ENCODE measurements around the gene RGS9BP. TPM values are rescaled to one million over a fixed set of nuclear protein-coding genes. Genes with fewer than 3 reads are reported as not detected.
"Not testable (repeated sequence)": the region's sequence is repeated elsewhere in the genome, so short reads cannot be mapped to it uniquely, and the experiment has no call there.

Gene RGS9BP
- total and polyA plus RNA-seq, 7 experiments from 2014 or later, result 0.13 to 0.30 (median 0.24) TPM; not detected in 2

- H3K36me3 Mint-ChIP-seq, result peaks cover 24 to 68% (median 39%) of the 10 kb centered on the region in 5 donors
- ATAC-seq; H3K27ac ChIP-seq (ENCODE audit: low read depth, low read length); H3K9me3 ChIP-seq (ENCODE audit: control insufficient read depth in 2 of 3, low read length in 3 of 3); H3K27me3 ChIP-seq (ENCODE audit: control insufficient read depth in 2 of 2, insufficient read depth in 2 of 2, low read length in 2 of 2); POLR2A ChIA-PET; intact Hi-C loops (cut with micrococcal nuclease); DNase-seq; CTCF ChIA-PET; H3K27me3 Mint-ChIP-seq; H3K4me3 ChIP-seq (ENCODE audit: low read length); H3K9me3 Mint-ChIP-seq: not testable (repeated sequence)
- H3K4me1 Mint-ChIP-seq, result peaks cover 42 to 83% (median 71%) of the 10 kb centered on the region in 7 donors
- H3K27ac Mint-ChIP-seq, result peak overlapping the region in 3 of 9 donors; percentile 8 to 56 (median 22)
- Histone ChIP-seq H3K36me3 (ENCODE audit: control insufficient read depth in 2 of 3, insufficient read depth in 3 of 3, low read length in 3 of 3) (peaks cover 0 to 26% (median 0%) of the 10 kb centered on the region in 3 experiments), H3K4me1 (ENCODE audit: control insufficient read depth in 2 of 2, insufficient read depth in 2 of 2, low read length in 2 of 2) (peaks cover 20 to 24% of the 10 kb centered on the region in 2 donors)
- H3K4me3 Mint-ChIP-seq, result peak overlapping the region; percentile 17 to 91 (median 51)
Observed at GRCh38 chr19:32695506-32695905, 19.9 kb downstream of the RGS9BP start.

DNA sequence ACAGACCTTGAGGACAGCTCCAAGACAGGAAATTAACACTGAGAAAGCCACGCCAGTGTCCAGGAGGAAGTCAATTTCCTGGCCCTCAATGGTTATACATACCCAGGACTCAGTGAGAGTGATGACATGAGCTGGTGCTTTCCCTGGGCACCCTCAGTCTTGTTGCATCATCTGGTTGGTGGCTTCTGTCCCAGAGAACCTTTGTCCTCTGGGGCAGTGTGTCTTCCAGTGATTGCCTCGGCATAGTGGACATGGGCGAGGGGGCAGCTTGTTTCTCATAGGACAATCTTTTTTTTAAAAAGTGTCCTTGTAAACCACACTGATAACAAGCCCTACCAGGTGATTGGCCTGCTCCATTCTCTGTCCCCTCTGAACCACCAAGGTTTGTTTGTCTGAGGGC, 21.1 kb downstream of the RGS9BP start:
- intact Hi-C loops (cut with micrococcal nuclease); DNase-seq; H3K27ac ChIP-seq (ENCODE audit: low read depth, low read length); H3K27me3 ChIP-seq (ENCODE audit: control insufficient read depth in 2 of 2, insufficient read depth in 2 of 2, low read length in 2 of 2); CTCF ChIA-PET; H3K9me3 ChIP-seq (ENCODE audit: control insufficient read depth in 2 of 3, low read length in 3 of 3); POLR2A ChIA-PET; H3K4me3 ChIP-seq (ENCODE audit: low read length); H3K27me3 Mint-ChIP-seq; ATAC-seq; H3K4me3 Mint-ChIP-seq: not testable (repeated sequence)
- Histone ChIP-seq H3K4me1 (ENCODE audit: control insufficient read depth in 2 of 2, insufficient read depth in 2 of 2, low read length in 2 of 2) (peaks cover 10 to 17% of the 10 kb centered on the region in 2 donors), H3K36me3 (ENCODE audit: control insufficient read depth in 2 of 3, insufficient read depth in 3 of 3, low read length in 3 of 3) (peaks cover 0 to 26% (median 0%) of the 10 kb centered on the region in 3 experiments)
- Mint-ChIP-seq H3K27ac (peak overlapping the region in 1 of 9 donors; percentile 14), H3K36me3 (peaks cover 24 to 76% (median 45%) of the 10 kb centered on the region in 5 donors), H3K9me3 (peaks cover 0 to 12% (median 2%) of the 10 kb centered on the region in 11 donors), H3K4me1 (peaks cover 40 to 73% (median 67%) of the 10 kb centered on the region in 7 donors)

- ATAC-seq; CTCF ChIA-PET; H3K9me3 ChIP-seq (ENCODE audit: control insufficient read depth in 2 of 3, low read length in 3 of 3); DNase-seq; H3K27ac ChIP-seq (ENCODE audit: low read depth, low read length); H3K27ac Mint-ChIP-seq; H3K4me1 ChIP-seq (ENCODE audit: control insufficient read depth in 2 of 2, insufficient read depth in 2 of 2, low read length in 2 of 2); H3K27me3 ChIP-seq (ENCODE audit: control insufficient read depth in 2 of 2, insufficient read depth in 2 of 2, low read length in 2 of 2); H3K27me3 Mint-ChIP-seq; H3K4me3 Mint-ChIP-seq; H3K4me3 ChIP-seq (ENCODE audit: low read length); POLR2A ChIA-PET; intact Hi-C loops (cut with micrococcal nuclease): not testable (repeated sequence)
- Mint-ChIP-seq H3K36me3 (peaks cover 27 to 82% (median 62%) of the 10 kb centered on the region in 5 donors), H3K9me3 (peaks cover 0 to 34% (median 11%) of the 10 kb centered on the region in 11 donors), H3K4me1 (peaks cover 23 to 50% (median 45%) of the 10 kb centered on the region in 7 donors)
- peaks cover 0 to 32% (median 0%) of the 10 kb centered on the region in 3 experiments for H3K36me3 ChIP-seq (ENCODE audit: control insufficient read depth in 2 of 3, insufficient read depth in 3 of 3, low read length in 3 of 3)
Observed at GRCh38 chr19:32700129-32700528, 24.5 kb downstream of the RGS9BP start.

- Histone ChIP-seq H3K4me1 (ENCODE audit: control insufficient read depth in 2 of 2, insufficient read depth in 2 of 2, low read length in 2 of 2) (no peaks in the 10 kb centered on the region), H3K9me3 (ENCODE audit: control insufficient read depth in 2 of 3, low read length in 3 of 3) (peaks cover 0 to 4% (median 3%) of the 10 kb centered on the region in 3 experiments), H3K27me3 (ENCODE audit: control insufficient read depth in 2 of 2, insufficient read depth in 2 of 2, low read length in 2 of 2) (no peaks in the 10 kb centered on the region), H3K4me3 (ENCODE audit: low read length) (no peak overlapping the region), H3K36me3 (ENCODE audit: control insufficient read depth in 2 of 3, insufficient read depth in 3 of 3, low read length in 3 of 3) (peaks cover 0 to 23% (median 0%) of the 10 kb centered on the region in 3 experiments), H3K27ac (ENCODE audit: low read depth, low read length) (no peak overlapping the region)
- no peaks in the 10 kb centered on the region for H3K27me3 Mint-ChIP-seq
- CTCF ChIA-PET, result no interaction called here
- ATAC-seq (no peak), DNase-seq (no peak)
- peaks cover 22 to 83% (median 58%) of the 10 kb centered on the region in 5 donors for H3K36me3 Mint-ChIP-seq
- intact Hi-C loops (cut with micrococcal nuclease), result no loop called here
- peaks cover 0 to 34% (median 13%) of the 10 kb centered on the region in 11 donors for H3K9me3 Mint-ChIP-seq
- POLR2A ChIA-PET, result interaction anchor here (0.5 kb wide), 1 partner anchor 9 kb away, joined by 4 read pairs; no protein-coding TSS in a partner anchor
- no peak overlapping the region for H3K4me3 Mint-ChIP-seq
- H3K27ac Mint-ChIP-seq, result no peak overlapping the region
- peaks cover 20 to 43% (median 31%) of the 10 kb centered on the region in 7 donors for H3K4me1 Mint-ChIP-seq
Observed at GRCh38 chr19:32702010-32702409, 26.4 kb downstream of the RGS9BP start.

GRCh38 chr19:32704006-32704405, 28.4 kb downstream of the RGS9BP start:
- H3K4me1 ChIP-seq (ENCODE audit: control insufficient read depth in 2 of 2, insufficient read depth in 2 of 2, low read length in 2 of 2); H3K4me3 Mint-ChIP-seq; H3K27me3 ChIP-seq (ENCODE audit: control insufficient read depth in 2 of 2, insufficient read depth in 2 of 2, low read length in 2 of 2); CTCF ChIA-PET; H3K27me3 Mint-ChIP-seq; H3K27ac ChIP-seq (ENCODE audit: low read depth, low read length); ATAC-seq; DNase-seq; H3K9me3 ChIP-seq (ENCODE audit: control insufficient read depth in 2 of 3, low read length in 3 of 3); H3K4me3 ChIP-seq (ENCODE audit: low read length); POLR2A ChIA-PET; intact Hi-C loops (cut with micrococcal nuclease): not testable (repeated sequence)
- H3K36me3 Mint-ChIP-seq, result peaks cover 6 to 71% (median 44%) of the 10 kb centered on the region in 5 donors
- peaks cover 15 to 36% (median 30%) of the 10 kb centered on the region in 7 donors for H3K4me1 Mint-ChIP-seq
- H3K9me3 Mint-ChIP-seq, result peaks cover 0 to 30% (median 12%) of the 10 kb centered on the region in 11 donors
- H3K36me3 ChIP-seq (ENCODE audit: control insufficient read depth in 2 of 3, insufficient read depth in 3 of 3, low read length in 3 of 3), result peaks cover 0 to 14% (median 0%) of the 10 kb centered on the region in 3 experiments
- H3K27ac Mint-ChIP-seq, result peak overlapping the region in 1 of 9 donors; percentile 37

DNA sequence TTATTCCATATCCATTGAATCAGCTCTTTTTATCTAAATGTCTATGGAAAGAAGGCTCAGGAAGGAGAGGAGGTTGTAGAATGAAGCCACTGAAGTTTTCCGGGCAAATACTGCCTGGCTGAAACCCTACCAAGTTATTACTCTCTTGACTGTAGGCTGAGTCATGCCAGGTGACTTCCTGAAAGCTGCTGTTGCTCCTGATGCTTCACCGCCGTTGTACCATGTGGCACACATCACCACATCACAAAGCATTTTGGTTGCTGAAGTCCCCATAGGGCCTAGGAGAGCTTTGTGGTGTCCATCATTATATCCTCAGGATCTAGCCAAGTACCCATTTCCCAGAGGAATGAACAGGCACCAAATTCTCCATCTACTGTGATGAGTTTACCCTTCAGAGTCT, 32.8 kb downstream of the RGS9BP start:
- Mint-ChIP-seq H3K9me3 (peaks cover 0 to 13% (median 6%) of the 10 kb centered on the region in 11 donors), H3K36me3 (peaks cover 4 to 46% (median 32%) of the 10 kb centered on the region in 5 donors), H3K27ac (peak overlapping the region in 6 of 9 donors; percentile 15 to 64 (median 52)), H3K4me1 (peaks cover 9 to 24% (median 20%) of the 10 kb centered on the region in 7 donors), H3K27me3 (no peaks in the 10 kb centered on the region), H3K4me3 (peak overlapping the region in 4 of 10 donors; percentile 0 to 37 (median 24))
- Histone ChIP-seq H3K36me3 (ENCODE audit: control insufficient read depth in 2 of 3, insufficient read depth in 3 of 3, low read length in 3 of 3) (peaks cover 0 to 21% (median 0%) of the 10 kb centered on the region in 3 experiments), H3K27me3 (ENCODE audit: control insufficient read depth in 2 of 2, insufficient read depth in 2 of 2, low read length in 2 of 2) (no peaks in the 10 kb centered on the region), H3K4me3 (ENCODE audit: low read length) (no peak overlapping the region), H3K4me1 (ENCODE audit: control insufficient read depth in 2 of 2, insufficient read depth in 2 of 2, low read length in 2 of 2) (no peaks in the 10 kb centered on the region), H3K9me3 (ENCODE audit: control insufficient read depth in 2 of 3, low read length in 3 of 3) (peaks cover 0 to 4% (median 3%) of the 10 kb centered on the region in 3 experiments), H3K27ac (ENCODE audit: low read depth, low read length) (no peak overlapping the region)
- intact Hi-C loops (cut with micrococcal nuclease), result loop anchor here in 1 of 2 donors (1.0 kb wide), 1 partner anchor 15 kb away; no protein-coding TSS in a partner anchor
- POLR2A ChIA-PET, result interaction anchor here (0.5 to 0.7 kb wide), 3 partner anchors 15 to 235 kb away, joined by 3 to 4 read pairs (median 3); no protein-coding TSS in a partner anchor
- peak; percentile 57 for ATAC-seq
- peak in 4 of 9 donors; percentile 10 to 31 (median 29) for DNase-seq
- CTCF ChIA-PET, result interaction anchor here (0.7 kb wide), 1 partner anchor 48 kb away, joined by 3 read pairs; no protein-coding TSS in a partner anchor
